Transverse colon (tissue), 4 donors: ENCODE results near the gene SLC17A9. TPM values are rescaled to one million over a fixed set of nuclear protein-coding genes. Genes with fewer than 3 reads are reported as not detected.

Source experiments
- DNase-seq: peaks from one replicate; pipeline ENCODE4 v3.0.0-alpha.2; 2019
- H3K27ac ChIP-seq, 4 donors: fragments of 200-600 bp; sonication (generic); 2 replicates each; pipeline ENCODE4 v1.5.1; 2016 to 2018; ENCODE audit warnings: inconsistent platforms in 4 of 4
- H3K27me3 ChIP-seq: fragments of 200-600 bp; sonication (generic); 2 replicates; pipeline ENCODE4 v1.5.1; 2017; ENCODE audit warnings: inconsistent platforms
- H3K36me3 ChIP-seq, 4 donors: fragments of 200-600 bp; sonication (generic); 2 replicates each; pipeline ENCODE4 v1.5.1; 2017 to 2019; ENCODE audit warnings: inconsistent platforms in 4 of 4
- H3K4me1 ChIP-seq, 4 donors: fragments of 200-600 bp; sonication (generic); 2 replicates each; pipeline ENCODE4 v1.5.1; 2017 to 2020; ENCODE audit warnings: inconsistent platforms in 4 of 4
- H3K4me3 ChIP-seq, 4 donors: fragments of 200-600 bp; sonication (generic); 1 replicate in 1 of 4; 2 replicates in 3 of 4; pipeline versions ENCODE4 v1.5.1 to v1.6.1; 2017 to 2019; ENCODE audit warnings: inconsistent platforms in 4 of 4
- H3K9me3 ChIP-seq, 2 donors: fragments of 200-600 bp; sonication (generic); 2 replicates each; pipeline ENCODE4 v1.5.1; 2017 to 2019; ENCODE audit warnings: inconsistent platforms in 2 of 2
- CTCF ChIP-seq, 5 experiments: fragments of 200-600 bp in 3 of 5; fragments of 450-650 bp in 2 of 5; sonication (generic) in 3 of 5; IDR thresholded peaks; 1 replicate in 2 of 5; 2 replicates in 3 of 5; pipeline ENCODE4 v1.5.1; 2016 to 2017; ENCODE audit warnings: antibody characterized with exemption in 5 of 5, inconsistent platforms in 3 of 5, mild to moderate bottlenecking in 2 of 5, moderate library complexity in 1 of 5
- EP300 ChIP-seq: sonication (generic); formaldehyde crosslinking; IDR thresholded peaks from one replicate; pipeline ENCODE4 v1.6.1; 2017; ENCODE audit warnings: antibody characterized with exemption, low read depth
- POLR2A ChIP-seq: fragments of 450-650 bp; IDR thresholded peaks from one replicate; pipeline ENCODE4 v1.6.1; 2016; ENCODE audit warnings: antibody characterized with exemption, mild to moderate bottlenecking, moderate library complexity
- POLR2AphosphoS5 ChIP-seq, 3 donors: sonication (generic); formaldehyde crosslinking; IDR thresholded peaks; one replicate each; pipeline ENCODE4 v1.6.1; 2016; ENCODE audit warnings: antibody characterized with exemption in 3 of 3
- WGBS, 2 donors: methylation state at CpG; one replicate each; pipeline ENCODE4 v1.1.5; 2018; ENCODE audit warnings: low coverage in 1 of 2; 5-methylcytosine and 5-hydroxymethylcytosine counted together
- in situ Hi-C, 4 donors: fragments of 200-750 bp; cut with MboI; loops; one replicate each; pipeline versions ENCODE4 v1.15.0 to v1.15.1; 2017; ENCODE audit warnings: low sequenced_read_pairs in 3 of 4, low pct_ligation_motif_present in 1 of 4, low pct_unique_long_range_greater_than_20kb in 1 of 4
- intact Hi-C: fragments of 100-400 bp; cut with DNase I; formaldehyde crosslinking; loops from one replicate; pipeline ENCODE4 v1.15.1; 2023; ENCODE audit warnings: low total_unique reads
- total RNA-seq, 4 donors: library from RNA; depleted of rRNA; stranded (reverse); fragments of >200 nt; gene quantifications; one replicate each; pipeline ENCODE4 v1.1.0, GENCODE V29; 2016

Gene SLC17A9
- total RNA-seq, 4 donors from 2014 or later: 2.8 to 32.9 (median 4.6) TPM

- Histone ChIP-seq H3K4me3 (peak overlapping the region; percentile 52 to 98 (median 92)), H3K27me3 (no peaks in the 10 kb centered on the region), H3K4me1 (peaks cover 46 to 65% (median 62%) of the 10 kb centered on the region in 4 donors), H3K27ac (peak overlapping the region; percentile 94 to 99 (median 98)), H3K9me3 (no peaks in the 10 kb centered on the region), H3K36me3 (no peaks in the 10 kb centered on the region)
- no peak for DNase-seq
- no peak for TF ChIP-seq POLR2A
- no peak for TF ChIP-seq EP300
- no peak for TF ChIP-seq CTCF (IDR thresholded peaks at IDR 0.05)
- no peak for TF ChIP-seq POLR2AphosphoS5 (IDR thresholded peaks at IDR 0.05)
- in situ Hi-C loops (no loop called here), intact Hi-C loops (no loop called here)
- 83% methylated on average over 12 of the region's 12 CpGs; no CpG with 5 or more reads in 1 of the 2 donors for WGBS, 2 donors
Observed at GRCh38 chr20:62927128-62927705, 25.3 kb upstream of the SLC17A9 start.

DNA sequence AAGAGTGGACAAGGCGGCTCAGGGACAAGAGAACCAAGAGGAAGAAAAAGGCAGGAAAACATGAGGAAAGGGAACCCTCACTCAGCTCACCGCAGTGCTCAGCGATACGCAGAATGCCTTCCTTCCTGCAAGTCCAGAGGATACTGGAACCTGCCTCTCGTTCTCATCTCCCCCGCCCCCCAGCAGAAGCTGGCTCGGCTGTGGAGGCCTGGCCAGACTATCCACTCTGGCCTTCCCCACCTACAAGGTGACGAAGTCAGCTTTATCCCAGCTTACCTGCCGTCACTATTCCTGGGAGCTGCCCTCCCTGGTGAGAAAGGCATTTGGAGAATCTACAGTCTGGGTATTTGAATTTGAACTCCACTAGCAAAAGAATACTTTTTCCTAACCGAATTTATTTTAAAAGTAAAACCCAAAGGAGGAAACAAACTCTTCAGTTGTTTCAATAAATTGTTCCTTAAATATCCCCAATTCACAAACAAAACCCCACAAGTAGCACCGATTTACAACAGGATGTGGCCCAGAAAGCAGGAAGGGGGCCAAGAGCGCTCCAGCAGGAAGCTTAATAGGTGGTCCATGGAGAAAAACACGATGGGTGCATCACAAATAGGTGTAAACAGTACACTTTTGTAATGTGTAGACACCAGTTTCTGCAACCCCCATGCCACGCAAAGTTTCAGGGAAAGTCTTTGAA lies 24.1 kb upstream of the SLC17A9 start:
- peak; percentile 34 for DNase-seq
- H3K27me3 ChIP-seq: no peaks in the 10 kb centered on the region
- H3K27ac ChIP-seq: peak overlapping the region; percentile 89 to 99 (median 94)
- H3K9me3 ChIP-seq: no peaks in the 10 kb centered on the region
- 22 to 52% methylated on average over 6 to 14 of the region's 14 CpGs for WGBS, 2 donors
- intact Hi-C loops: no loop called here
- TF ChIP-seq POLR2A (no peak), EP300 (no peak), POLR2AphosphoS5 (IDR thresholded peaks at IDR 0.05) (no peak), CTCF (IDR thresholded peaks at IDR 0.05) (no peak)
- H3K36me3 ChIP-seq: no peaks in the 10 kb centered on the region
- in situ Hi-C loops: no loop called here
- H3K4me3 ChIP-seq: peak overlapping the region; percentile 31 to 58 (median 44)
- H3K4me1 ChIP-seq: peaks cover 34 to 54% (median 51%) of the 10 kb centered on the region in 4 donors

DNA sequence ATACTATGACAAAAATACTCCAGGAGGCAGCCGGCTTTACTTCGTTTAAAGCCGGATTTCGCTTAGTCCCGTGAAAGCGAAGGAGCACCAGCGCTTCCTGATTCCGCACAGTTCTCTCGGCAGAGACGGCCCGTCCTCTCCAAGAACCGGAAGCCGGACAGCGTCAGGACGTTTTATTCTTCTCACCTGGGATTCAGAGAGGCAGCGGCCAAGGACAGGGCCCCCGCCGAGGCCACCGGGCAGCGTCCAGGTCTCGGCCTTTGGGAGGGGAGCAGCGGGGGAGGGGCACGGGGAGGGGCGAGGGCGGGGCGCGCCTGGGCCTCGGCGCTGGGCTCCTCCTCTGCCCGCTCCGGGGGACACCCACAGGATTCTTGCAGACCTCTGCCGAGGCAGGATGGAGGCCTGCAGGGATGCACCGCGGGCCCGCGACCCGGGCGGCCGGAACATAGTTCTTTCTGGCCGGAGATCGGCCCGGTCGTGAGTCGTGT lies 23.4 kb upstream of the SLC17A9 start:
- Histone ChIP-seq H3K27ac (peak overlapping the region; percentile 89 to 99 (median 94)), H3K27me3 (no peaks in the 10 kb centered on the region), H3K9me3 (no peaks in the 10 kb centered on the region), H3K4me1 (peaks cover 27 to 50% (median 44%) of the 10 kb centered on the region in 4 donors), H3K4me3 (peak overlapping the region; percentile 31 to 58 (median 44)), H3K36me3 (no peaks in the 10 kb centered on the region)
- intact Hi-C loops: no loop called here
- peak; percentile 81 for DNase-seq
- no peak for TF ChIP-seq CTCF (IDR thresholded peaks at IDR 0.05)
- TF ChIP-seq POLR2A: peak; percentile 67
- TF ChIP-seq EP300: no peak
- peak; percentile 22 to 76 (median 69) for TF ChIP-seq POLR2AphosphoS5 (IDR thresholded peaks at IDR 0.05)
- in situ Hi-C loops: no loop called here
- WGBS, 2 donors: 0 to 4% methylated on average over 4 to 44 of the region's 44 CpGs

DNA sequence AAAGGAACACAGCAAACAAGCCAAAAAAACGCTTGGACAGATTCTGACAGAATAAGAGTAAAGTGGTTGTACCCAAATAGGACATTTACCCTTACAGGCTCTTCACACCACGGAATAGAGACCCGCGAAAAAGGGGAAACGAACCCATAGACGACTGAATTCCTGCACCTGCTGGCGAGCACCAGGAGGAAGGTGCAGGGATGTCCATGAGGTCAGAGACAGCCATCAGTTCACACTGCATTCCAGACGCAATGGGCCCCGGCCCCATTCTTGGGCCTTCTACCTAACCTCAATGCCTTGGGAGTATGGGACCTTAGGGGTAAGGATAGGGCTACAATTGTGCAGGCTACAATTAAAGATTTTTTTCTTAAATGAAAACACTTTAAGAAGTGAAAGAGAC lies 21.0 kb upstream of the SLC17A9 start:
- H3K4me3 ChIP-seq: no peak overlapping the region

More for the DNA sequence above, 21.0 kb upstream of the SLC17A9 start:
- H3K4me1 ChIP-seq: peaks cover 30 to 52% (median 44%) of the 10 kb centered on the region in 4 donors
- no peak for DNase-seq
- H3K36me3 ChIP-seq: no peaks in the 10 kb centered on the region
- intact Hi-C loops (no loop called here), in situ Hi-C loops (no loop called here)
- H3K9me3 ChIP-seq: no peaks in the 10 kb centered on the region
- TF ChIP-seq POLR2AphosphoS5 (IDR thresholded peaks at IDR 0.05): no peak
- no peak for TF ChIP-seq CTCF (IDR thresholded peaks at IDR 0.05)
- TF ChIP-seq POLR2A: no peak
- no peak for TF ChIP-seq EP300
- H3K27ac ChIP-seq: no peak overlapping the region
- H3K27me3 ChIP-seq: no peaks in the 10 kb centered on the region
- 71 to 84% methylated on average over 1 to 9 of the region's 9 CpGs for WGBS, 2 donors
